ENCODE measurements around the gene SLC18A2.

GRCh38 chr10:117274509-117274908 lies 33.6 kb downstream of the SLC18A2 start:
- no peak for TF ChIP-seq CTCF (IDR thresholded peaks at IDR 0.05)
- no peak for TF ChIP-seq EZH2 (IDR thresholded peaks at IDR 0.05)
- no peak for TF ChIP-seq EZH2phosphoT487 (IDR thresholded peaks at IDR 0.05)
